ENCODE results near the gene NCBP3. TPM values are rescaled to one million over a fixed set of nuclear protein-coding genes. Genes with fewer than 3 reads are reported as not detected.

NCBP3 gene
- total RNA-seq, 1 donor = 22.9 TPM

DNA sequence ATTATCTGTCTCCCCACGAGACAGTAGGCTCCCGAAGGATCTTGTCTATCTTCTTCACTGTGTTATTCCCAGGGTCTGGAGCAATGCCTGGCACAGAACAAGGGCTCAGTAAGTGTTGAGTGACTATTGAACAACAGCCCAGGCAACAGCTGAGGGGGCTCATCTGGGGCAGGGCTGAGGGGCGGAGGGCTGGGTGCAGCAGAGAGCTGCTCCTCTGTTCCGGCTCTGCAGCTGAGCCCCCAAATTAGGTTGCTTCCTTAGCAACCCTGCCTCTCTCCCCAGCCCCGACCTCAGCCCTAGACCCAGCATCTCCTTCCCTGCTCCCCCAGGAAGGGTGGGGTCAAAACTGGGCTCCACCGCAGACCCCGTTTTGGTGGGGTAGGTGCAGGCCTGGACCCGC is 77.3 kb downstream of the NCBP3 start:
- no peak overlapping the region for H3K4me3 ChIP-seq (ENCODE audit: low read depth, low read length)
- TF ChIP-seq, protein P1, sequence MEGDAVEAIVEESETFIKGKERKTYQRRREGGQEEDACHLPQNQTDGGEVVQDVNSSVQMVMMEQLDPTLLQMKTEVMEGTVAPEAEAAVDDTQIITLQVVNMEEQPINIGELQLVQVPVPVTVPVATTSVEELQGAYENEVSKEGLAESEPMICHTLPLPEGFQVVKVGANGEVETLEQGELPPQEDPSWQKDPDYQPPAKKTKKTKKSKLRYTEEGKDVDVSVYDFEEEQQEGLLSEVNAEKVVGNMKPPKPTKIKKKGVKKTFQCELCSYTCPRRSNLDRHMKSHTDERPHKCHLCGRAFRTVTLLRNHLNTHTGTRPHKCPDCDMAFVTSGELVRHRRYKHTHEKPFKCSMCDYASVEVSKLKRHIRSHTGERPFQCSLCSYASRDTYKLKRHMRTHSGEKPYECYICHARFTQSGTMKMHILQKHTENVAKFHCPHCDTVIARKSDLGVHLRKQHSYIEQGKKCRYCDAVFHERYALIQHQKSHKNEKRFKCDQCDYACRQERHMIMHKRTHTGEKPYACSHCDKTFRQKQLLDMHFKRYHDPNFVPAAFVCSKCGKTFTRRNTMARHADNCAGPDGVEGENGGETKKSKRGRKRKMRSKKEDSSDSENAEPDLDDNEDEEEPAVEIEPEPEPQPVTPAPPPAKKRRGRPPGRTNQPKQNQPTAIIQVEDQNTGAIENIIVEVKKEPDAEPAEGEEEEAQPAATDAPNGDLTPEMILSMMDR (IDR thresholded peaks at IDR 0.05; ENCODE audit: insufficient read depth, low read length) = no peak
- DNase-seq (ENCODE audit: low read depth) = no peak

DNA sequence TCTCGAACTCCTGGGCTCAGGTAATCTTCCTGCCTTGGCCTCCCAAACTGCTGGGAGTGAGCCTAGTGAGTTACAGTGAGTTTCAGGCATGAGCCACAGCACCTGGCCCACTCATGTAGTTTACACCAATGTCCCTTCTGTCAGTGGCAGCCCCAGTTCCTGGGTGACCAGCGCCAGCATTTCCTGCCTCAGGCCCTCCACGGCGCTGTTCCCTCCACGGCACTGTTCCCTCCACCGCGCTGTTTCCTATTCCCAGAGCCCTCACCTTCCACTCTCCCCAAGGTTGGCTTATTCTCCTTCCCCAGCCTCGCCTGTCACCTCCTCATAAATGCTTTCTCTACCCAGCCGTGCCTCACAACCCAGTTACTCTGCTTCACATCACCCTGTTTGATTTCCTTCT is 77.7 kb downstream of the NCBP3 start:
- TF ChIP-seq, protein P1 (IDR thresholded peaks at IDR 0.05; ENCODE audit: insufficient read depth, low read length) = no peak

GRCh38 chr17:3766779-3767178 is 79.3 kb downstream of the NCBP3 start:
- TF ChIP-seq, protein P1 (IDR thresholded peaks at IDR 0.05; ENCODE audit: insufficient read depth, low read length) = no peak
- no peak for DNase-seq (ENCODE audit: low read depth)
- H3K4me3 ChIP-seq (ENCODE audit: low read depth, low read length) = no peak overlapping the region

More for the DNA sequence above, 77.7 kb downstream of the NCBP3 start:
- no peak for DNase-seq (ENCODE audit: low read depth)
- H3K4me3 ChIP-seq (ENCODE audit: low read depth, low read length) = no peak overlapping the region

DNA sequence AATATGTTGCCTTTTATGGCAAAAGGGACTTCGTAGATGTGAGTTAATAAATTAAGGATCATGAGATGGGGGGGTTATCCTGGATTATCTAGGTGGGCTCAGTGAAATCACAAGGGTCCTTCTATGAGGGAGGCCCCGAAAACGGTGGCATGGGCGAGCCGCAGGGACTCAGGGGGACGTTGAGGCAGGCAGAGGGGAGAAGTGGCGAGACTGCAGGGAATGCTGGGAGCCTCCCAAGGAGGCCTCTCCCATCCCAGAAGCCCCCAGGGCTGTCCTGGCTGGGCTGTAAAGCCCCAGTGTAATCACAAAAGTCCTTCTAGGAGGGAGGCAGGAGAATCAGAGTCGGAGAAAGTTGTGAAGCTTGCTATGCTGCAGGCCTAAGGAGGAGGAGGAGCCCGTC is 80.1 kb downstream of the NCBP3 start:
- no peak for DNase-seq (ENCODE audit: low read depth)
- TF ChIP-seq, protein P1 (IDR thresholded peaks at IDR 0.05; ENCODE audit: insufficient read depth, low read length) = no peak
- H3K4me3 ChIP-seq (ENCODE audit: low read depth, low read length) = no peak overlapping the region

GRCh38 chr17:3763777-3764170 is 82.3 kb downstream of the NCBP3 start:
- H3K4me3 ChIP-seq (ENCODE audit: low read depth, low read length) = no peak overlapping the region
- DNase-seq (ENCODE audit: low read depth) = no peak
- TF ChIP-seq, protein P1 (IDR thresholded peaks at IDR 0.05; ENCODE audit: insufficient read depth, low read length) = no peak

DNA sequence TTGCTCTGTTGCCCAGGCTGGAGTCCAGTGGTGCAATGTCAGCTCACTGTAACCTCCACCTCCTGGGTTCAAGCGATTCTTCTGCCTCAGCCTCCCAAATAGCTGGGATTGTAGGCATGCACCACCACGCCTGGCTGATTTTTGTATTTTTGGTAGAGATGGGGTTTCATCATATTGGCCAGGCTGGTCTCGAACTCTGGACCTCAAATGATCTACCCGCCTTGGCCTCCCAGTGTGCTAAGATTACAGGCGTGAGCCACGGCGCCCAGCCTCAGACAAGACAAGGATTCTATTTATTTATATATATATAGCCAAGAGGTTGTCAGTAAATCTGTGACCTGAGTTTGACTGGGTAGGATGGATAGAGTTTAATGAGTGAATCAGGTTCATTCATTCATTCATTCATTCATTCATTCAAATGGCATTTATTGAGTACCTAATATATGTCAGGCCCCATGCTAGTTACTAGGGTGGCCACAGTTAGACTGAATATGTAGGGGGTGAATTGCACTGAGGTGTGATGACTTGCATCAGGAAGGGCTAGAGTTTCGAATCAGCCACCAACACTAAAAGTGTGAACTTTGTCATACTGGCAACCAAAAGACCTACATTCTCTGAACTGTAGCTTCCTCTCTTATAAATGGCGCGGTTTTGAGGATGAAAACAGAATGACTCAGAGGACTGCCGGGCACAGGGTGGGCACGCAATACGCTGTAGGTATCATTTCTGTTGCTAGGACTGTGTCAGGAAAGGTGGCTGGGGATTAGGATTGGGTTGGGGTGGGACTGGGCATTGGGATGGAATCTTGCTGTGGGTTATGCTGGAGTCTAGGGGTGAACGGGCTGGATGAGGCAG is 82.9 kb downstream of the NCBP3 start:
- no peak for DNase-seq (ENCODE audit: low read depth)
- no peak overlapping the region for H3K4me3 ChIP-seq (ENCODE audit: low read depth, low read length)
- TF ChIP-seq, protein P1 (IDR thresholded peaks at IDR 0.05; ENCODE audit: insufficient read depth, low read length) = no peak

Measured in fibroblast of the aortic adventitia (primary cell).